GM23338 (cell line): ENCODE data around the gene VEGFD. TPM values are rescaled to one million over a fixed set of nuclear protein-coding genes. Genes with fewer than 3 reads are reported as not detected.

Source experiments
- ATAC-seq: fragments of 200-7000 bp; cut with Tn5 transposase; 3 replicates; pipeline ENCODE4 v1.9.1; 2020
- DNase-seq: peaks from one replicate; pipeline ENCODE4 v3.0.0-alpha.2; 2015; ENCODE audit warnings: low spot score
- H2AFZ ChIP-seq: fragments of 200-600 bp; sonication (generic); 2 replicates; pipeline ENCODE4 v1.8.0; 2016; ENCODE audit warnings: antibody characterized with exemption, mild to moderate bottlenecking, moderate library complexity
- H3F3A ChIP-seq: fragments of 200-600 bp; sonication (generic); replicated peaks from 2 replicates; pipeline ENCODE4 v1.8.0; 2017; ENCODE audit warnings: antibody characterized with exemption, mixed run types, low read depth
- H3K27ac ChIP-seq: fragments of 200-600 bp; sonication (generic); 2 replicates; pipeline ENCODE4 v1.6.1; 2016; ENCODE audit warnings: low read depth
- H3K27me3 ChIP-seq: fragments of 200-600 bp; sonication (generic); 2 replicates; pipeline ENCODE4 v1.8.0; 2016; ENCODE audit warnings: mild to moderate bottlenecking, mixed run types, moderate library complexity; ENCODE audit not compliant: insufficient read depth
- H3K36me3 ChIP-seq: fragments of 200-600 bp; sonication (generic); 2 replicates; pipeline ENCODE4 v1.8.0; 2016; ENCODE audit warnings: mild to moderate bottlenecking; ENCODE audit not compliant: insufficient read depth
- H3K4me1 ChIP-seq: fragments of 200-600 bp; sonication (generic); 2 replicates; pipeline ENCODE4 v1.8.0; 2016; ENCODE audit warnings: mild to moderate bottlenecking, moderate library complexity; ENCODE audit not compliant: insufficient read depth
- H3K4me2 ChIP-seq: fragments of 200-600 bp; sonication (generic); 2 replicates; pipeline ENCODE4 v1.7.1; 2017; ENCODE audit warnings: mixed run types
- H3K4me3 ChIP-seq: fragments of 200-600 bp; sonication (generic); 2 replicates; pipeline ENCODE4 v1.6.1; 2016; ENCODE audit warnings: mixed run types
- H3K79me2 ChIP-seq: fragments of 200-600 bp; sonication (generic); replicated peaks from 2 replicates; pipeline ENCODE4 v1.8.0; 2017; ENCODE audit warnings: mild to moderate bottlenecking; ENCODE audit not compliant: insufficient read depth
- H3K9me2 ChIP-seq: fragments of 200-600 bp; sonication (generic); 2 replicates; pipeline ENCODE4 v1.8.0; 2017; ENCODE audit not compliant: insufficient read depth
- H4K20me1 ChIP-seq: fragments of 200-600 bp; sonication (generic); replicated peaks from 2 replicates; pipeline ENCODE4 v1.8.0; 2017; ENCODE audit warnings: mild to moderate bottlenecking; ENCODE audit not compliant: insufficient read depth
- H3K27ac Mint-ChIP-seq: 2 replicates; pipeline ENCODE4 v1.8.0; 2020; ENCODE audit warnings: inconsistent platforms, mild to moderate bottlenecking, moderate library complexity, mixed read lengths
- H3K27me3 Mint-ChIP-seq: 3 replicates; pipeline ENCODE4 v1.8.0; 2022; ENCODE audit warnings: low read depth, mild to moderate bottlenecking, moderate library complexity, mixed read lengths, inconsistent platforms; ENCODE audit not compliant: insufficient read depth, poor library complexity
- H3K36me3 Mint-ChIP-seq: 3 replicates; pipeline ENCODE4 v1.8.0; 2021; ENCODE audit warnings: low read depth, mild to moderate bottlenecking, inconsistent platforms, moderate library complexity, mixed read lengths
- H3K4me1 Mint-ChIP-seq: 3 replicates; pipeline ENCODE4 v1.8.0; 2020; ENCODE audit warnings: mild to moderate bottlenecking, inconsistent platforms, mixed read lengths
- H3K4me3 Mint-ChIP-seq: 3 replicates; pipeline ENCODE4 v1.8.0; 2021; ENCODE audit warnings: moderate library complexity, mild to moderate bottlenecking, inconsistent platforms, mixed read lengths
- H3K9me3 Mint-ChIP-seq: 3 replicates; pipeline ENCODE4 v1.8.0; 2020; ENCODE audit warnings: moderate library complexity, mild to moderate bottlenecking, inconsistent platforms, mixed read lengths
- CREB1 ChIP-seq: fragments of 250-450 bp; sonication (Bioruptor Pico); IDR thresholded peaks from 2 replicates; pipeline ENCODE4 v1.5.0; 2020; ENCODE audit warnings: low read depth, mild to moderate bottlenecking, moderate library complexity
- EZH2 ChIP-seq: fragments of 200-600 bp; sonication (generic); IDR thresholded peaks from one replicate; pipeline ENCODE4 v1.8.0; 2017; ENCODE audit warnings: antibody characterized with exemption, mild to moderate bottlenecking, low read depth; ENCODE audit not compliant: unreplicated experiment
- EZH2phosphoT487 ChIP-seq: fragments of 200-600 bp; sonication (generic); IDR thresholded peaks from one replicate; pipeline ENCODE4 v1.8.1; 2018; ENCODE audit warnings: antibody characterized with exemption; ENCODE audit not compliant: unreplicated experiment
- JUNB ChIP-seq: IDR thresholded peaks from one replicate; pipeline ENCODE4 v1.6.1; 2016; ENCODE audit warnings: antibody characterized with exemption; ENCODE audit not compliant: unreplicated experiment
- STAT1 ChIP-seq: IDR thresholded peaks from one replicate; pipeline ENCODE4 v1.6.1; 2016; ENCODE audit warnings: antibody characterized with exemption; ENCODE audit not compliant: unreplicated experiment
- ZNF462 ChIP-seq: fragments of 250-450 bp; sonication (Bioruptor Pico); IDR thresholded peaks from 2 replicates; pipeline ENCODE4 v1.5.0; 2020; ENCODE audit warnings: mild to moderate bottlenecking, moderate library complexity
- polyA plus RNA-seq: library from polyadenylated mRNA; unstranded; fragments of >200 nt; fragmentation: Nextera tagmentation; extraction: Ambion mirVana; gene quantifications from 2 replicates; pipeline ENCODE4 v1.2.1, GENCODE V29; 2016
- total RNA-seq: library from RNA; depleted of rRNA; stranded (reverse); fragments of >200 nt; shearing (Covaris generic); gene quantifications from 2 replicates; pipeline ENCODE4 v1.2.3, GENCODE V29; 2014

Gene VEGFD
- total and polyA plus RNA-seq, 2 experiments from 2014 or later = 0.13 TPM; not detected in 1

GRCh38 chrX:15425024-15425423, 40.8 kb upstream of the VEGFD start (continued):
- TF ChIP-seq JUNB = no peak
- TF ChIP-seq EZH2 = no peak
- no peak for TF ChIP-seq STAT1
- no peak for TF ChIP-seq EZH2phosphoT487
- TF ChIP-seq CREB1 (CRISPR knock-in tag) = no peak

- Mint-ChIP-seq H3K36me3 (peaks cover 20% of the 10 kb centered on the region), H3K4me3 (no peak overlapping the region), H3K27ac (no peak overlapping the region), H3K4me1 (peaks cover 5% of the 10 kb centered on the region; the same call in 2 of the 3 replicates), H3K27me3 (peaks cover 2% of the 10 kb centered on the region), H3K9me3 (peaks cover 5% of the 10 kb centered on the region)
- no peak overlapping the region for H3K4me3 ChIP-seq
- TF ChIP-seq ZNF462 (CRISPR knock-in tag) = no peak
- no peak overlapping the region for H3K27ac ChIP-seq
- ATAC-seq (no peak), DNase-seq (no peak)
- no peaks in the 10 kb centered on the region for H3K4me1 ChIP-seq
- no peaks in the 10 kb centered on the region for H3K36me3 ChIP-seq
- no peak overlapping the region for H3K4me2 ChIP-seq
- H4K20me1 ChIP-seq = no peaks in the 10 kb centered on the region
- H3F3A ChIP-seq = no peaks in the 10 kb centered on the region
- no peaks in the 10 kb centered on the region for H3K9me2 ChIP-seq
- H3K79me2 ChIP-seq = no peaks in the 10 kb centered on the region
- H3K27me3 ChIP-seq = no peaks in the 10 kb centered on the region
- H2AFZ ChIP-seq = no peak overlapping the region
Measured at GRCh38 chrX:15418707-15419181, 34.5 kb upstream of the VEGFD start.
